Stimulated activated CD4-positive, alpha-beta T cell treated with anti-CD3 and anti-CD28 coated beads, Interleukin-15, amount 100 ng/mL, for 1 hour (primary cell): Measurements from ENCODE around the gene MS4A8.

Experiments
- DNase-seq, 2 donors: peaks; one replicate each; pipeline ENCODE4 v3.0.0-alpha.2; 2020; ENCODE audit warnings: low read depth in 1 of 2, low spot score in 1 of 2

Gene MS4A8

DNA sequence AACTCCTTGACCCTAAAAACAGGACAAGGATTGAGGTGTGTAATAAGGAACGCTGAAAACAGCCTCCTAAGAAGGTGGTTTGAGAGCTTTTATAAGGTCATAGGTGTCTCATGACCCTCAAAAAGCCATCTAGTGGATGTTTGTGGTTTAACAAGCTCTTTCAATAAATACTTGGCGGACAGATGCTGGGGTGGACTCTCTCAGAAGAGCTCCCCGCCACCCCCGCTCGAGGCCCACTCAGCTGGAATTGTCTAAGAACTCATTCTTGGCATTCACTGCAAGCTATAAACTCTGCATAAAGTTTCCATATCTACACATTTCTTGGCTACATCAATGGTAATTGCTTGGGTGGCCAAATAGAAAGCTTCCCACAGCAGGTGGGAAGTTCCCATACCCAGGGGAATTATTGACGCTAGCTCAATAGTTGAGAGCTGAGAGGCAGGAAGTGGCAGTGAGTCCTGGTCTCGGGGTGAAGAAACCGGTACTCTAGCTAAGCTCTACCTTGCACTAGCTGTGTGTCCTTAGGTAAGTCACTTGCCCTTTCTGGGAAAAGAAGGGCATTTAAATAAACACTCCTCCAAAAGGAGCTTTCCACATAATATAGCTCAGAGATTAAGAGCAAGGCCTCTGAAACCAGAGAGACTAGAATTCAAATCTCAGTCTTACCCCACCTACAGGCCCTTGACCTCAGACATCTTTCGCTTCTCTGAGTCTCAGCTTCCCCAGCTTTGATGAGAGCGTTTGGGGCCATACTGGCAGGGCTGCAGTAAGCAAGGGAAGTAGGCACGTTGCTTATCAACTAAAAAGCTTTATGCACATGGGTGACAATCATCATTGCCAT, 63.7 kb downstream of the MS4A8 start:
- DNase-seq: no peak

DNA sequence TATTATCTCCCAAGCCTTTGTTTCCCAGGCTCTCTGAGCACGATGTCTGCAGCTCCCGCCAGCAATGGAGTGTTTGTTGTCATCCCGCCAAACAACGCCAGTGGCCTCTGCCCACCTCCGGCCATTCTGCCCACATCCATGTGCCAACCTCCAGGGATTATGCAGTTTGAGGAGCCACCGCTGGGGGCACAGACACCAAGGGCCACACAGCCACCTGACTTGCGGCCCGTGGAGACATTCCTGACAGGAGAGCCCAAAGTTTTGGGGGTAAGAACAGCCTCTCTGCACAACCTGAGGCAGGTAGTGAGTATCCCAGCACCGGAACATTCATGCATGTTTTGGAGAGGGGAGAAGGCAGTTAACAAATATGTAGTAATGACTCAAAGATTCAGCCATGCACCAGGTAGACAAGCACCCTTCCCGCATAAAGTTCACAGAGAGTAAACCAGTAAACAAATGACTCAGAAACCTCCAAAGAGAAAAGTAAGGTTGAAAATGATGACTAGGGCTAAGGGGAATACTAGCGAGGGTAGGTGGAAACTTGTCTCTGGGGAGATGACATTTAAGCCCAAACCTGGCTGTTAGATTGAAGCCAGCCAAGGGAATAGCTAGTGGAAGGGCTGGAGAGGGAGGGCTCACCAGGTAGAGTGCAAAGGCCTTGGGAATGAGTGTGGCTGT, 64.4 kb downstream of the MS4A8 start:
- no peak for DNase-seq

- DNase-seq: no peak
Observed at GRCh38 chr11:60764879-60765278, 65.5 kb downstream of the MS4A8 start.

GRCh38 chr11:60765355-60765754, 65.9 kb downstream of the MS4A8 start:
- no peak for DNase-seq
